IMR-90 (cell line): ENCODE data around the gene HMOX1. TPM values are rescaled to one million over a fixed set of nuclear protein-coding genes. Genes with fewer than 3 reads are reported as not detected.
A peak's percentile ranks its signal among the peaks of the same experiment; 100 is the strongest.

ENCODE experiments used
- ATAC-seq: fragments of 200-7000 bp; cut with Tn5 transposase; 2 replicates; pipeline ENCODE4 v1.9.1; 2020; ENCODE audit warnings: low read depth, mild to moderate bottlenecking, moderate library complexity
- BruUV-seq: library from RNA; stranded (reverse); fragments of 400-500 nt; replicated peaks from 2 replicates; lab custom pipeline; 2021; lab: Mats Ljungman, UMichigan
- CTCF ChIA-PET: fragments of 300-600 bp; formaldehyde crosslinking; extraction: SDS; loops from one replicate; lab custom pipeline; 2021; ENCODE audit warnings: antibody characterized with exemption; lab: Yijun Ruan, JAX
- POLR2A ChIA-PET: fragments of 300-600 bp; sonication (Branson Sonifier 250); formaldehyde crosslinking; loops from one replicate; lab custom pipeline; 2022; ENCODE audit warnings: antibody characterized with exemption; ENCODE audit not compliant: unreplicated experiment; lab: Charles Lee
- DNase-seq: peaks from one replicate; pipeline ENCODE4 v3.0.0; 2013
- H2AFZ ChIP-seq: replicated peaks from 2 replicates; pipeline ENCODE3; 2013; ENCODE audit warnings: low read length, mild to moderate bottlenecking; ENCODE audit not compliant: poor library complexity
- H2AK5ac ChIP-seq: 2 replicates; pipeline ENCODE4 v1.6.1; 2013; ENCODE audit warnings: low read depth, low read length, inconsistent platforms
- H2AK9ac ChIP-seq: replicated peaks from 2 replicates; pipeline ENCODE3; 2013; ENCODE audit warnings: mild to moderate bottlenecking, low read depth, low read length, moderate library complexity; ENCODE audit not compliant: poor library complexity
- H2BK120ac ChIP-seq: 2 replicates; pipeline ENCODE4 v1.6.1; 2013; ENCODE audit warnings: low read depth, low read length, inconsistent platforms
- H2BK15ac ChIP-seq: 3 replicates; pipeline ENCODE4 v1.6.1; 2013; ENCODE audit warnings: low read depth, low read length, inconsistent platforms
- H2BK20ac ChIP-seq: 2 replicates; pipeline ENCODE4 v1.6.1; 2013; ENCODE audit warnings: low read depth, mild to moderate bottlenecking, inconsistent platforms, low read length, moderate library complexity
- H2BK5ac ChIP-seq: 2 replicates; pipeline ENCODE4 v1.6.1; 2013; ENCODE audit warnings: mild to moderate bottlenecking, low read depth, low read length, inconsistent platforms; ENCODE audit not compliant: poor library complexity, severe bottlenecking
- H3K14ac ChIP-seq: replicated peaks from 2 replicates; pipeline ENCODE4 v1.6.1; 2013; ENCODE audit warnings: low read depth, low read length, inconsistent platforms
- H3K18ac ChIP-seq: 2 replicates; pipeline ENCODE4 v1.6.1; 2013; ENCODE audit warnings: low read depth, low read length, control low read depth
- H3K23ac ChIP-seq: 2 replicates; pipeline ENCODE4 v1.6.1; 2013; ENCODE audit warnings: low read depth, low read length, inconsistent platforms
- H3K27ac ChIP-seq: 2 replicates; pipeline ENCODE4 v1.5.1; 2013; ENCODE audit warnings: mild to moderate bottlenecking, control low read depth, low read length; ENCODE audit not compliant: insufficient read depth
- H3K27me3 ChIP-seq: 2 replicates; pipeline ENCODE4 v1.6.1; 2013; ENCODE audit warnings: low read length; ENCODE audit not compliant: control insufficient read depth, insufficient read depth
- H3K36me3 ChIP-seq: 2 replicates; pipeline ENCODE4 v1.6.1; 2013; ENCODE audit warnings: low read length, mixed read lengths; ENCODE audit not compliant: control insufficient read depth, insufficient read depth
- H3K4ac ChIP-seq: 2 replicates; pipeline ENCODE4 v1.6.1; 2013; ENCODE audit warnings: low read depth, low read length, inconsistent platforms
- H3K4me1 ChIP-seq: 2 replicates; pipeline ENCODE4 v1.6.1; 2013; ENCODE audit warnings: low read length, mixed read lengths; ENCODE audit not compliant: control insufficient read depth, insufficient read depth
- H3K4me2 ChIP-seq: 2 replicates; pipeline ENCODE4 v1.6.1; 2013; ENCODE audit warnings: low read depth, mild to moderate bottlenecking, control low read depth, low read length, moderate library complexity
- H3K4me3 ChIP-seq: 2 replicates; pipeline ENCODE4 v1.5.1; 2013; ENCODE audit warnings: low read depth, mild to moderate bottlenecking, control low read depth, low read length, moderate library complexity; ENCODE audit not compliant: insufficient read depth
- H3K56ac ChIP-seq: 2 replicates; pipeline ENCODE4 v1.6.1; 2013; ENCODE audit warnings: low read length, inconsistent platforms; ENCODE audit not compliant: insufficient read depth; ENCODE audit errors: extremely low read depth
- H3K79me1 ChIP-seq, 2 experiments: 2 replicates each; pipeline ENCODE4 v1.6.1; 2013; ENCODE audit warnings: low read length in 2 of 2, inconsistent platforms in 1 of 2, low read depth in 1 of 2
- H3K9ac ChIP-seq: 2 replicates; pipeline ENCODE4 v1.6.1; 2013; ENCODE audit warnings: low read depth, low read length, control low read depth
- H3K9me1 ChIP-seq: 2 replicates; pipeline ENCODE4 v1.6.1; 2013; ENCODE audit warnings: low read length, inconsistent platforms; ENCODE audit not compliant: insufficient read depth
- H3K9me3 ChIP-seq: 2 replicates; pipeline ENCODE4 v1.6.1; 2013; ENCODE audit warnings: low read length; ENCODE audit not compliant: control insufficient read depth, insufficient read depth
- H4K20me1 ChIP-seq: 2 replicates; pipeline ENCODE4 v1.6.1; 2013; ENCODE audit warnings: low read length, inconsistent platforms; ENCODE audit not compliant: insufficient read depth
- H4K5ac ChIP-seq: 2 replicates; pipeline ENCODE4 v1.6.1; 2013; ENCODE audit warnings: mild to moderate bottlenecking, low read depth, low read length, control low read depth
- H4K8ac ChIP-seq, 2 experiments: 2 replicates each; pipeline ENCODE4 v1.6.1; 2013; ENCODE audit warnings: low read depth in 2 of 2, low read length in 2 of 2, control low read depth in 1 of 2, inconsistent platforms in 1 of 2
- H4K91ac ChIP-seq: 2 replicates; pipeline ENCODE4 v1.6.1; 2013; ENCODE audit warnings: low read depth, low read length, inconsistent platforms; ENCODE audit not compliant: insufficient read depth
- CEBPB ChIP-seq: IDR thresholded peaks from 2 replicates; pipeline ENCODE4 v1.6.1; 2012; ENCODE audit warnings: low read depth, low read length, improper control_type of control experiment
- CHD1 ChIP-seq: IDR thresholded peaks from 2 replicates; pipeline ENCODE4 v1.6.1; 2012; ENCODE audit warnings: low read depth, low read length, improper control_type of control experiment
- CTCF ChIP-seq: conservative IDR thresholded peaks from 2 replicates; pipeline ENCODE4 v1.5.1; 2012; ENCODE audit warnings: mild to moderate bottlenecking, low read depth, low read length, improper control_type of control experiment
- ELK1 ChIP-seq: fragments of 150-350 bp; IDR thresholded peaks from 2 replicates; pipeline ENCODE4 v1.6.1; 2016; ENCODE audit warnings: low read depth, mild to moderate bottlenecking, low read length, moderate library complexity, borderline replicate concordance
- FOS ChIP-seq: fragments of 150-350 bp; IDR thresholded peaks from 2 replicates; pipeline ENCODE4 v1.6.1; 2016; ENCODE audit warnings: low read depth, low read length
- MAFK ChIP-seq: IDR thresholded peaks from 2 replicates; pipeline ENCODE4 v1.6.1; 2012; ENCODE audit warnings: low read depth, low read length, improper control_type of control experiment
- MAZ ChIP-seq: IDR thresholded peaks from 2 replicates; pipeline ENCODE4 v1.6.1; 2012; ENCODE audit warnings: low read depth, mild to moderate bottlenecking, low read length, improper control_type of control experiment, moderate library complexity, borderline replicate concordance
- MXI1 ChIP-seq: IDR thresholded peaks from 2 replicates; pipeline ENCODE4 v1.6.1; 2012; ENCODE audit warnings: low read depth, mild to moderate bottlenecking, low read length, moderate library complexity, borderline replicate concordance
- NFE2L2 ChIP-seq: fragments of 150-350 bp; IDR thresholded peaks from 2 replicates; pipeline ENCODE4 v1.6.1; 2016; ENCODE audit warnings: low read depth, mild to moderate bottlenecking, low read length
- POLR2A ChIP-seq: IDR thresholded peaks from 2 replicates; pipeline ENCODE4 v1.6.1; 2012; ENCODE audit warnings: mild to moderate bottlenecking, low read depth, low read length
- RAD21 ChIP-seq: IDR thresholded peaks from 2 replicates; pipeline ENCODE4 v1.6.1; 2012; ENCODE audit warnings: low read length, improper control_type of control experiment
- RCOR1 ChIP-seq: IDR thresholded peaks from 2 replicates; pipeline ENCODE4 v1.6.1; 2012; ENCODE audit warnings: mild to moderate bottlenecking, low read length, improper control_type of control experiment; ENCODE audit not compliant: insufficient replicate concordance
- RFX5 ChIP-seq: IDR thresholded peaks from 2 replicates; pipeline ENCODE4 v1.8.0; 2012; ENCODE audit warnings: low read depth, mild to moderate bottlenecking, low read length, moderate library complexity
- SMC3 ChIP-seq: fragments of 150-350 bp; IDR thresholded peaks from 2 replicates; pipeline ENCODE4 v1.6.1; 2016; ENCODE audit warnings: low read depth, mild to moderate bottlenecking, antibody characterized with exemption, low read length, moderate library complexity
- USF2 ChIP-seq: fragments of 150-350 bp; IDR thresholded peaks from 2 replicates; pipeline ENCODE4 v1.6.1; 2017; ENCODE audit warnings: mild to moderate bottlenecking, antibody characterized with exemption, low read length, low read depth
- WGBS, 2 experiments: methylation state at CpG; one replicate each; pipeline versions ENCODE4 v1.1.5 to v1.1.7; 2013; ENCODE audit warnings: missing lambda C conversion rate in 2 of 2; ENCODE audit not compliant: insufficient read length in 1 of 2; ENCODE audit errors: extremely low coverage in 2 of 2; 5-methylcytosine and 5-hydroxymethylcytosine counted together
- dilution Hi-C: fragments of 300-500 bp; cut with HindIII; formaldehyde crosslinking; loops from one replicate; pipeline ENCODE4 v1.14.3; 2018; ENCODE audit warnings: low sequenced_read_pairs; ENCODE audit not compliant: unreplicated experiment
- in situ Hi-C: fragments of 300-500 bp; cut with MboI; formaldehyde crosslinking; loops from 3 replicates; pipeline ENCODE4 v1.14.3; 2019; ENCODE audit warnings: low sequenced_read_pairs, inconsistent platforms, mixed read lengths
- intact Hi-C: fragments of 100-400 bp; cut with micrococcal nuclease; formaldehyde crosslinking; loops from 2 replicates; pipeline ENCODE4 v1.10.0; 2022
- polyA plus RNA-seq, 3 experiments: library from polyadenylated mRNA; depleted of rRNA; stranded (reverse); fragments of >200 nt; gene quantifications; 2 replicates each; pipeline ENCODE4 v1.2.3, GENCODE V29; 2012; ENCODE audit warnings: low replicate concordance in 1 of 3
- total RNA-seq: library from RNA; depleted of rRNA; stranded (reverse); fragments of >200 nt; gene quantifications from 2 replicates; pipeline ENCODE4 v1.2.3, GENCODE V29; 2012

The HMOX1 gene
- total and polyA plus RNA-seq, 2 of the 4 experiments (the other 2 are of a cell fraction) = 23.1 to 50.5 TPM

- no peak overlapping the region for H3K4me2 ChIP-seq
- DNase-seq = peak; percentile 96
- no peaks in the 10 kb centered on the region for H3K9me1 ChIP-seq
- H3K23ac ChIP-seq = no peak overlapping the region
- H3K27ac ChIP-seq = peak overlapping the region; percentile 2; the same call in 1 of the 2 replicates
- H3K9ac ChIP-seq = no peak overlapping the region
- H3K4me3 ChIP-seq = no peak overlapping the region
- peak overlapping the region; percentile 89 for H2AK9ac ChIP-seq
- dilution Hi-C loops = no loop called here
- 0 out of 2 replicates have a peak overlapping the region, but pooled peaks have one; percentile 16 for H3K14ac ChIP-seq
- H3K27me3 ChIP-seq = no peaks in the 10 kb centered on the region
- no peak overlapping the region for H4K5ac ChIP-seq
- peak overlapping the region; percentile 76 for H2AFZ ChIP-seq
- CTCF ChIA-PET = interaction anchor here (0.6 to 2.0 kb wide), 16 partner anchors 11 to 191 kb away, joined by 3 to 16 read pairs (median 4); no protein-coding TSS in a partner anchor
- peaks cover 13% of the 10 kb centered on the region for H3K4me1 ChIP-seq
- H3K56ac ChIP-seq = no peak overlapping the region
- WGBS, 2 experiments = 40% methylated on average over 3 of the region's 14 CpGs; no CpG with 5 or more reads in 1 of the 2 experiments
- no peak overlapping the region; the same call in 2 of the 3 replicates for H2BK15ac ChIP-seq
- ATAC-seq = peak; percentile 97
- H2BK5ac ChIP-seq = peak overlapping the region; percentile 0
- no peak overlapping the region for H3K18ac ChIP-seq
- H4K8ac ChIP-seq = peak overlapping the region; percentile 0 to 25; a peak in 2 of 4 replicates
- peaks cover 10% of the 10 kb centered on the region for H3K9me3 ChIP-seq
- H2BK120ac ChIP-seq = no peak overlapping the region; the same call in 1 of the 2 replicates
- H2AK5ac ChIP-seq = peak overlapping the region; percentile 80; the same call in 1 of the 2 replicates
- H3K36me3 ChIP-seq = no peaks in the 10 kb centered on the region; the same call in 1 of the 2 replicates
- no peak overlapping the region for H2BK20ac ChIP-seq
- peaks cover 0 to 19% of the 10 kb centered on the region in 2 experiments; a peak in 2 of 4 replicates for H3K79me1 ChIP-seq
- intact Hi-C loops = loop anchor here (1.0 to 10.0 kb wide), 7 partner anchors 80 to 694 kb away; no protein-coding TSS in a partner anchor
- POLR2A ChIA-PET = no interaction called here
- peak overlapping the region; percentile 31; the same call in 1 of the 2 replicates for H3K4ac ChIP-seq
- no peak overlapping the region for H4K91ac ChIP-seq
- in situ Hi-C loops = loop anchor here (5.0 to 10.0 kb wide), 3 partner anchors 151 to 694 kb away; no protein-coding TSS in a partner anchor
- BruUV-seq = no TSS peak
- H4K20me1 ChIP-seq = peaks cover 3% of the 10 kb centered on the region; the same call in 1 of the 2 replicates
- TF ChIP-seq NFE2L2 = no peak
- TF ChIP-seq RCOR1 = peak; percentile 44
- TF ChIP-seq CHD1 = peak; percentile 62; the same call in 1 of the 2 replicates
- TF ChIP-seq CTCF = peak; percentile 99
- peak; percentile 99 for TF ChIP-seq SMC3
- no peak for TF ChIP-seq MXI1
- TF ChIP-seq MAZ = peak; percentile 82
- no peak for TF ChIP-seq MAFK
- TF ChIP-seq USF2 = no peak
- TF ChIP-seq ELK1 = no peak
- peak; percentile 100 for TF ChIP-seq RAD21
- TF ChIP-seq RFX5 = no peak
- no peak for TF ChIP-seq CEBPB
- TF ChIP-seq POLR2A = peak; percentile 74
- no peak for TF ChIP-seq FOS
Measured at GRCh38 chr22:35430897-35431322, 50.0 kb downstream of the HMOX1 start.
